SK-N-SH treated with all-trans-retinoic acid at 6 μM for 48 hours (cell line): ENCODE results near the gene SKI.
A peak's percentile ranks its signal among the peaks of the same experiment; 100 is the strongest.

ENCODE experiments used
- ATAC-seq: fragments of 200-7000 bp; cut with Tn5 transposase; 3 replicates; pipeline ENCODE4 v1.9.1; 2020; ENCODE audit warnings: mild to moderate bottlenecking, moderate library complexity
- ARNTL ChIP-seq: fragments of 450-650 bp; formaldehyde crosslinking; IDR thresholded peaks from 2 replicates; pipeline ENCODE4 v1.5.0; 2020; ENCODE audit warnings: low read depth, mild to moderate bottlenecking, moderate library complexity, borderline replicate concordance
- BACH2 ChIP-seq: fragments of 250-450 bp; sonication (Bioruptor Pico); IDR thresholded peaks from 2 replicates; pipeline ENCODE4 v1.9.0; 2021; ENCODE audit warnings: mild to moderate bottlenecking, borderline replicate concordance
- CSDC2 ChIP-seq: fragments of 250-450 bp; sonication (Bioruptor Pico); IDR thresholded peaks from 2 replicates; pipeline ENCODE4 v1.5.0; 2020; ENCODE audit warnings: mild to moderate bottlenecking, moderate library complexity
- ESRRG ChIP-seq: fragments of 250-450 bp; sonication (Bioruptor Pico); IDR thresholded peaks from 2 replicates; pipeline ENCODE4 v1.6.1; 2021; ENCODE audit warnings: mild to moderate bottlenecking
- ISL1 ChIP-seq: fragments of 250-450 bp; sonication (Bioruptor Pico); IDR thresholded peaks from 2 replicates; pipeline ENCODE4 v2.1.2; 2022; ENCODE audit warnings: mild to moderate bottlenecking, moderate library complexity
- OSR1 ChIP-seq: fragments of 250-450 bp; sonication (Bioruptor Pico); IDR thresholded peaks from 2 replicates; pipeline ENCODE4 v1.8.0; 2022; ENCODE audit warnings: moderate library complexity, mild to moderate bottlenecking, inconsistent platforms
- POU6F1 ChIP-seq: fragments of 250-450 bp; sonication (Bioruptor Pico); IDR thresholded peaks from 2 replicates; pipeline ENCODE4 v1.8.0; 2021; ENCODE audit warnings: low read depth, mild to moderate bottlenecking, moderate library complexity, borderline replicate concordance
- PPARA ChIP-seq: fragments of 250-450 bp; sonication (Bioruptor Pico); IDR thresholded peaks from 2 replicates; pipeline ENCODE4 v1.5.0; 2020; ENCODE audit warnings: mild to moderate bottlenecking, borderline replicate concordance
- RARB ChIP-seq: fragments of 250-450 bp; sonication (Bioruptor Pico); IDR thresholded peaks from 2 replicates; pipeline ENCODE4 v1.8.0; 2021; ENCODE audit warnings: mild to moderate bottlenecking, moderate library complexity
- SNAI2 ChIP-seq: fragments of 250-450 bp; sonication (Bioruptor Pico); IDR thresholded peaks from 2 replicates; pipeline ENCODE4 v1.5.0; 2020; ENCODE audit warnings: mild to moderate bottlenecking, moderate library complexity
- TCF4 ChIP-seq: fragments of 250-450 bp; sonication (Bioruptor Pico); IDR thresholded peaks from 2 replicates; pipeline ENCODE4 v1.8.0; 2021; ENCODE audit warnings: mild to moderate bottlenecking, moderate library complexity, borderline replicate concordance
- TOX ChIP-seq: fragments of 250-450 bp; sonication (Bioruptor Pico); IDR thresholded peaks from 2 replicates; pipeline ENCODE4 v1.8.0; 2021; ENCODE audit warnings: mild to moderate bottlenecking, moderate library complexity, borderline replicate concordance
- ZC3H10 ChIP-seq: fragments of 250-450 bp; sonication (Bioruptor Pico); IDR thresholded peaks from 2 replicates; pipeline ENCODE4 v1.5.1; 2021; ENCODE audit warnings: mild to moderate bottlenecking, moderate library complexity
- ZFP30 ChIP-seq: fragments of 450-650 bp; formaldehyde crosslinking; IDR thresholded peaks from 2 replicates; pipeline ENCODE4 v1.5.0; 2022; ENCODE audit warnings: mild to moderate bottlenecking, moderate library complexity
- ZNF565 ChIP-seq: fragments of 450-650 bp; formaldehyde crosslinking; conservative IDR thresholded peaks from 2 replicates; pipeline ENCODE4 v1.5.0; 2020; ENCODE audit warnings: low read depth, mild to moderate bottlenecking, moderate library complexity
- ZNF70 ChIP-seq: fragments of 450-650 bp; formaldehyde crosslinking; IDR thresholded peaks from 2 replicates; pipeline ENCODE4 v1.5.0; 2020; ENCODE audit warnings: mild to moderate bottlenecking, moderate library complexity
- ZNF8 ChIP-seq: fragments of 450-650 bp; formaldehyde crosslinking; IDR thresholded peaks from 2 replicates; pipeline ENCODE4 v1.5.0; 2020; ENCODE audit warnings: mild to moderate bottlenecking, moderate library complexity
- TF ChIP-seq, protein P1 (sequence below): fragments of 250-450 bp; sonication (Bioruptor Pico); IDR thresholded peaks from 2 replicates; pipeline ENCODE4 v1.8.0; 2020; ENCODE audit warnings: mild to moderate bottlenecking, moderate library complexity, borderline replicate concordance
- TF ChIP-seq, protein P2 (sequence below): fragments of 250-450 bp; sonication (Bioruptor Pico); IDR thresholded peaks from 2 replicates; pipeline ENCODE4 v1.5.1; 2020; ENCODE audit warnings: low read depth, mild to moderate bottlenecking, moderate library complexity
- TF ChIP-seq, protein P3 (sequence below): fragments of 250-450 bp; sonication (Bioruptor Pico); IDR thresholded peaks from 2 replicates; pipeline ENCODE4 v1.5.1; 2021; ENCODE audit warnings: mild to moderate bottlenecking, moderate library complexity

Gene SKI

GRCh38 chr1:2320006-2320405, 91.9 kb downstream of the SKI start:
- no peak for TF ChIP-seq ZC3H10 (CRISPR knock-in tag)
- no peak for TF ChIP-seq ZFP30
- TF ChIP-seq, protein P1, sequence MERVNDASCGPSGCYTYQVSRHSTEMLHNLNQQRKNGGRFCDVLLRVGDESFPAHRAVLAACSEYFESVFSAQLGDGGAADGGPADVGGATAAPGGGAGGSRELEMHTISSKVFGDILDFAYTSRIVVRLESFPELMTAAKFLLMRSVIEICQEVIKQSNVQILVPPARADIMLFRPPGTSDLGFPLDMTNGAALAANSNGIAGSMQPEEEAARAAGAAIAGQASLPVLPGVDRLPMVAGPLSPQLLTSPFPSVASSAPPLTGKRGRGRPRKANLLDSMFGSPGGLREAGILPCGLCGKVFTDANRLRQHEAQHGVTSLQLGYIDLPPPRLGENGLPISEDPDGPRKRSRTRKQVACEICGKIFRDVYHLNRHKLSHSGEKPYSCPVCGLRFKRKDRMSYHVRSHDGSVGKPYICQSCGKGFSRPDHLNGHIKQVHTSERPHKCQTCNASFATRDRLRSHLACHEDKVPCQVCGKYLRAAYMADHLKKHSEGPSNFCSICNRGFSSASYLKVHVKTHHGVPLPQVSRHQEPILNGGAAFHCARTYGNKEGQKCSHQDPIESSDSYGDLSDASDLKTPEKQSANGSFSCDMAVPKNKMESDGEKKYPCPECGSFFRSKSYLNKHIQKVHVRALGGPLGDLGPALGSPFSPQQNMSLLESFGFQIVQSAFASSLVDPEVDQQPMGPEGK (CRISPR knock-in tag), result no peak
- TF ChIP-seq, protein P2, sequence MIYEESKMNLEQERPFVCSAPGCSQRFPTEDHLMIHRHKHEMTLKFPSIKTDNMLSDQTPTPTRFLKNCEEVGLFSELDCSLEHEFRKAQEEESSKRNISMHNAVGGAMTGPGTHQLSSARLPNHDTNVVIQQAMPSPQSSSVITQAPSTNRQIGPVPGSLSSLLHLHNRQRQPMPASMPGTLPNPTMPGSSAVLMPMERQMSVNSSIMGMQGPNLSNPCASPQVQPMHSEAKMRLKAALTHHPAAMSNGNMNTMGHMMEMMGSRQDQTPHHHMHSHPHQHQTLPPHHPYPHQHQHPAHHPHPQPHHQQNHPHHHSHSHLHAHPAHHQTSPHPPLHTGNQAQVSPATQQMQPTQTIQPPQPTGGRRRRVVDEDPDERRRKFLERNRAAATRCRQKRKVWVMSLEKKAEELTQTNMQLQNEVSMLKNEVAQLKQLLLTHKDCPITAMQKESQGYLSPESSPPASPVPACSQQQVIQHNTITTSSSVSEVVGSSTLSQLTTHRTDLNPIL (CRISPR knock-in tag), result no peak
- no peak for TF ChIP-seq ZNF565 (CRISPR knock-in tag)
- no peak for TF ChIP-seq ESRRG (CRISPR knock-in tag)
- no peak for TF ChIP-seq TCF4 (CRISPR knock-in tag)
- TF ChIP-seq, protein P3, sequence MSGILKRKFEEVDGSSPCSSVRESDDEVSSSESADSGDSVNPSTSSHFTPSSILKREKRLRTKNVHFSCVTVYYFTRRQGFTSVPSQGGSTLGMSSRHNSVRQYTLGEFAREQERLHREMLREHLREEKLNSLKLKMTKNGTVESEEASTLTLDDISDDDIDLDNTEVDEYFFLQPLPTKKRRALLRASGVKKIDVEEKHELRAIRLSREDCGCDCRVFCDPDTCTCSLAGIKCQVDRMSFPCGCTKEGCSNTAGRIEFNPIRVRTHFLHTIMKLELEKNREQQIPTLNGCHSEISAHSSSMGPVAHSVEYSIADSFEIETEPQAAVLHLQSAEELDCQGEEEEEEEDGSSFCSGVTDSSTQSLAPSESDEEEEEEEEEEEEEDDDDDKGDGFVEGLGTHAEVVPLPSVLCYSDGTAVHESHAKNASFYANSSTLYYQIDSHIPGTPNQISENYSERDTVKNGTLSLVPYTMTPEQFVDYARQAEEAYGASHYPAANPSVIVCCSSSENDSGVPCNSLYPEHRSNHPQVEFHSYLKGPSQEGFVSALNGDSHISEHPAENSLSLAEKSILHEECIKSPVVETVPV, result no peak
- no peak for ATAC-seq

- TF ChIP-seq TOX (no peak), POU6F1 (CRISPR knock-in tag) (no peak), TCF4 (CRISPR knock-in tag) (no peak)
- no peak for ATAC-seq
These were observed 92.9 kb downstream of the SKI start for GRCh38 chr1:2320760-2321667.

- TF ChIP-seq, protein P3, result no peak
- TF ChIP-seq TCF4 (CRISPR knock-in tag) (no peak), CSDC2 (CRISPR knock-in tag) (no peak), ZFP30 (no peak), ZNF8 (CRISPR knock-in tag) (no peak), ISL1 (CRISPR knock-in tag) (no peak), RARB (no peak), ARNTL (CRISPR knock-in tag) (no peak), PPARA (CRISPR knock-in tag) (no peak), SNAI2 (CRISPR knock-in tag) (no peak), OSR1 (CRISPR knock-in tag) (no peak), ESRRG (CRISPR knock-in tag) (no peak), BACH2 (CRISPR knock-in tag) (no peak), ZNF70 (CRISPR knock-in tag) (no peak)
- TF ChIP-seq, protein P1 (CRISPR knock-in tag), result no peak
- ATAC-seq, result peak; percentile 30
These were observed 94.0 kb downstream of the SKI start for GRCh38 chr1:2322065-2322571.
